SK-N-SH (cell line): ENCODE data around the gene CIAO2B. TPM values are rescaled to one million over a fixed set of nuclear protein-coding genes. Genes with fewer than 3 reads are reported as not detected.

ENCODE experiments used
- CTCF ChIA-PET: fragments of 300-600, 350-600 bp; formaldehyde crosslinking; extraction: SDS; loops from one replicate; lab custom pipeline; 2021; lab: Yijun Ruan, JAX
- POLR2A ChIA-PET: fragments of 350-600 bp; sonication (Branson Sonifier 250); formaldehyde crosslinking; extraction: SDS; loops from one replicate; lab custom pipeline; 2020; ENCODE audit warnings: antibody characterized with exemption, inconsistent platforms; lab: Yijun Ruan, JAX
- DNase-seq: peaks from one replicate; pipeline ENCODE4 v3.0.0; 2012
- H2AFZ ChIP-seq: fragments of 200-600 bp; sonication (generic); 2 replicates; pipeline ENCODE4 v1.8.1; 2016; ENCODE audit warnings: antibody characterized with exemption, mild to moderate bottlenecking, low read depth
- H3F3A ChIP-seq: fragments of 200-600 bp; sonication (generic); replicated peaks from 2 replicates; pipeline ENCODE3; 2016; ENCODE audit warnings: antibody characterized with exemption, mild to moderate bottlenecking; ENCODE audit not compliant: insufficient read depth
- H3K27ac ChIP-seq, 2 experiments: fragments of 200-500 bp in 1 of 2; fragments of 200-600 bp in 1 of 2; sonication (Bioruptor generic) in 1 of 2; sonication (generic), shearing (Covaris generic) in 1 of 2; 2 replicates each; pipeline versions ENCODE4 v1.5.1 to v1.6.1; 2014 to 2016; ENCODE audit warnings: low read depth in 2 of 2, inconsistent platforms in 1 of 2, low read length in 1 of 2, mild to moderate bottlenecking in 1 of 2, mixed read lengths in 1 of 2
- H3K27me3 ChIP-seq: fragments of 200-600 bp; sonication (generic), shearing (Covaris generic); 2 replicates; pipeline ENCODE4 v1.6.1; 2016; ENCODE audit warnings: mixed run types; ENCODE audit not compliant: insufficient read depth
- H3K36me3 ChIP-seq, 2 experiments: fragments of 200-500 bp in 1 of 2; fragments of 200-600 bp in 1 of 2; sonication (Bioruptor generic) in 1 of 2; sonication (generic) in 1 of 2; replicated peaks in 1 of 2; 2 replicates each; pipeline versions ENCODE3 to v1.5.1; 2014 to 2016; ENCODE audit warnings: low read length in 1 of 2, mild to moderate bottlenecking in 1 of 2; ENCODE audit not compliant: insufficient read depth in 2 of 2, control insufficient read depth in 1 of 2
- H3K4me1 ChIP-seq, 2 experiments: fragments of 200-500 bp in 1 of 2; fragments of 200-600 bp in 1 of 2; sonication (Bioruptor generic) in 1 of 2; sonication (generic), shearing (Covaris generic) in 1 of 2; 2 replicates each; pipeline versions ENCODE4 v1.5.1 to v1.6.1; 2014 to 2016; ENCODE audit warnings: low read depth in 1 of 2, low read length in 1 of 2, mixed run types in 1 of 2; ENCODE audit not compliant: insufficient read depth in 2 of 2, control insufficient read depth in 1 of 2
- H3K4me2 ChIP-seq: fragments of 200-600 bp; sonication (generic), shearing (Covaris generic); 2 replicates; pipeline ENCODE4 v1.6.1; 2017; ENCODE audit warnings: mixed run types
- H3K4me3 ChIP-seq, 2 experiments: fragments of 200-500 bp in 1 of 2; fragments of 200-600 bp in 1 of 2; sonication (Bioruptor generic) in 1 of 2; sonication (generic), shearing (Covaris generic) in 1 of 2; 2 replicates each; pipeline versions ENCODE4 v1.5.1 to v1.8.1; 2014 to 2016; ENCODE audit warnings: low read depth in 2 of 2, inconsistent platforms in 1 of 2, low read length in 1 of 2, mild to moderate bottlenecking in 1 of 2, mixed read lengths in 1 of 2, moderate library complexity in 1 of 2
- H3K79me2 ChIP-seq: fragments of 200-600 bp; sonication (generic); 2 replicates; pipeline ENCODE4 v1.8.1; 2017; ENCODE audit warnings: mild to moderate bottlenecking; ENCODE audit not compliant: insufficient read depth
- H3K9ac ChIP-seq: fragments of 200-600 bp; sonication (generic); 2 replicates; pipeline ENCODE4 v1.6.1; 2017; ENCODE audit warnings: mixed run types
- H3K9me2 ChIP-seq: fragments of 200-600 bp; sonication (generic); 2 replicates; pipeline ENCODE4 v1.6.1; 2017; ENCODE audit warnings: mixed run types
- H3K9me3 ChIP-seq: fragments of 200-600 bp; sonication (generic); 2 replicates; pipeline ENCODE4 v1.6.1; 2017; ENCODE audit warnings: mixed run types, mild to moderate bottlenecking, moderate library complexity
- H4K20me1 ChIP-seq: fragments of 200-600 bp; sonication (generic); 2 replicates; pipeline ENCODE4 v1.6.1; 2017; ENCODE audit warnings: mild to moderate bottlenecking, mixed run types; ENCODE audit not compliant: insufficient read depth
- CHD2 ChIP-seq: fragments of 150-350 bp; IDR thresholded peaks from 2 replicates; pipeline ENCODE4 v1.6.1; 2018; ENCODE audit warnings: low read length; ENCODE audit not compliant: partially characterized antibody
- EP300 ChIP-seq, 2 experiments: IDR thresholded peaks; 2 replicates each; pipeline versions ENCODE4 v1.4.0 to v1.6.1; 2012; ENCODE audit warnings: borderline replicate concordance in 1 of 2, low read depth in 1 of 2, low read length in 1 of 2
- FOSL2 ChIP-seq: IDR thresholded peaks from 2 replicates; pipeline ENCODE4 v1.4.0; 2012; ENCODE audit warnings: low read depth, mild to moderate bottlenecking, moderate library complexity, borderline replicate concordance
- FOXM1 ChIP-seq: IDR thresholded peaks from 2 replicates; pipeline ENCODE4 v1.4.0; 2012; ENCODE audit warnings: low read depth, mild to moderate bottlenecking
- GATA2 ChIP-seq: sonication (generic); formaldehyde crosslinking; IDR thresholded peaks from 2 replicates; pipeline ENCODE4 v1.5.0; 2020; ENCODE audit warnings: mild to moderate bottlenecking, missing genetic modification reagents
- MEF2A ChIP-seq: IDR thresholded peaks from 2 replicates; pipeline ENCODE4 v1.4.0; 2012; ENCODE audit warnings: low read depth, borderline replicate concordance
- NRF1 ChIP-seq: IDR thresholded peaks from 2 replicates; pipeline ENCODE4 v1.6.1; 2012; ENCODE audit warnings: low read depth, mild to moderate bottlenecking, low read length
- SIN3A ChIP-seq: IDR thresholded peaks from 2 replicates; pipeline ENCODE4 v1.6.1; 2012; ENCODE audit warnings: low read depth, mild to moderate bottlenecking, low read length, moderate library complexity, borderline replicate concordance
- SMC3 ChIP-seq: IDR thresholded peaks from 2 replicates; pipeline ENCODE4 v1.6.1; 2012; ENCODE audit warnings: low read depth, low read length, improper control_type of control experiment
- TAF1 ChIP-seq: IDR thresholded peaks from 2 replicates; pipeline ENCODE4 v1.6.1; 2012; ENCODE audit warnings: low read depth, mild to moderate bottlenecking, low read length, moderate library complexity, borderline replicate concordance
- USF1 ChIP-seq: IDR thresholded peaks from 2 replicates; pipeline ENCODE4 v1.4.0; 2012; ENCODE audit warnings: low read depth, borderline replicate concordance
- USF2 ChIP-seq: fragments of 150-350 bp; IDR thresholded peaks from 2 replicates; pipeline ENCODE4 v1.6.1; 2017; ENCODE audit warnings: antibody characterized with exemption, low read length, low read depth, borderline replicate concordance
- WGBS: methylation state at CpG from one replicate; pipeline ENCODE4 v1.1.6; 2017; ENCODE audit warnings: low lambda C conversion rate; 5-methylcytosine and 5-hydroxymethylcytosine counted together
- polyA plus RNA-seq, 3 experiments: library from polyadenylated mRNA; depleted of rRNA; stranded (reverse); fragments of >200 nt; gene quantifications; 2 replicates each; pipeline ENCODE4 v1.2.3, GENCODE V29; 2012
- TF ChIP-seq, protein P1 (sequence below): IDR thresholded peaks from 2 replicates; pipeline ENCODE4 v1.4.0; 2012; ENCODE audit warnings: low read depth, borderline replicate concordance
- TF ChIP-seq, protein P2 (sequence below): IDR thresholded peaks from 2 replicates; pipeline ENCODE4; 2012

The CIAO2B gene
- polyA plus RNA-seq, 1 of the 3 experiments (the other 2 are of a cell fraction): 665 TPM

DNA sequence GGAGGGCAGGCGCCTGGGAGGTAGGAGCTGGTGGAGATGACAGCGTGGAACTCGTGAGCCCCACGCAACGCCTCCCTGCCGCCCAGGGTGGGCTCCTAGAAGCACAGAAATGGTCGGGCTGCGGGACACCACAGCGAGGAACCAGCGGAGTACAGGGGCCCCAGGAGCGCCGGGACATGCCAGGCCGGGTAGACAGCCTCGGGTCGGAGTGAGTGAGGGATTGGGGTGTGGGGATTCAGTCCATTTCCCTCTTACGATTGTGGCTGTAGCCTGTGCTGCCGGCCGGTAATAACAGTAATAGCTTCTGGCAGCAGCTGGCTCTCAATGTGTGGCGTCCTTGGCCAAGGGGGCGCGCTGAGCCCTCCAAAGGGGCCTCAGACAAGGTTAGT, 14.6 kb upstream of the CIAO2B start:
- no peaks in the 10 kb centered on the region for H3K9me2 ChIP-seq
- ChIA-PET CTCF (interaction anchor here (1.2 to 6.2 kb wide), 3 partner anchors 54 to 207 kb away, joined by 4 to 81 read pairs (median 8); partner anchors contain the start of gene NAE1), POLR2A (no interaction called here)
- H2AFZ ChIP-seq: peak overlapping the region; percentile 84; the same call in 1 of the 2 replicates
- no peaks in the 10 kb centered on the region for H3K79me2 ChIP-seq
- no peak overlapping the region for H3K4me2 ChIP-seq
- H3K27ac ChIP-seq: no peak overlapping the region
- DNase-seq: no peak
- H3K27me3 ChIP-seq: no peaks in the 10 kb centered on the region
- TF ChIP-seq NRF1 (no peak), GATA2 (no peak), EP300 (IDR thresholded peaks at IDR 0.05; ENCODE audit: borderline replicate concordance in 1 of 2, low read depth in 1 of 2, low read length in 1 of 2) (no peak), CHD2 (no peak), SIN3A (no peak), SMC3 (no peak), TAF1 (no peak), FOSL2 (no peak), MEF2A (no peak), USF2 (no peak), USF1 (no peak), FOXM1 (no peak)
- TF ChIP-seq, protein P1, sequence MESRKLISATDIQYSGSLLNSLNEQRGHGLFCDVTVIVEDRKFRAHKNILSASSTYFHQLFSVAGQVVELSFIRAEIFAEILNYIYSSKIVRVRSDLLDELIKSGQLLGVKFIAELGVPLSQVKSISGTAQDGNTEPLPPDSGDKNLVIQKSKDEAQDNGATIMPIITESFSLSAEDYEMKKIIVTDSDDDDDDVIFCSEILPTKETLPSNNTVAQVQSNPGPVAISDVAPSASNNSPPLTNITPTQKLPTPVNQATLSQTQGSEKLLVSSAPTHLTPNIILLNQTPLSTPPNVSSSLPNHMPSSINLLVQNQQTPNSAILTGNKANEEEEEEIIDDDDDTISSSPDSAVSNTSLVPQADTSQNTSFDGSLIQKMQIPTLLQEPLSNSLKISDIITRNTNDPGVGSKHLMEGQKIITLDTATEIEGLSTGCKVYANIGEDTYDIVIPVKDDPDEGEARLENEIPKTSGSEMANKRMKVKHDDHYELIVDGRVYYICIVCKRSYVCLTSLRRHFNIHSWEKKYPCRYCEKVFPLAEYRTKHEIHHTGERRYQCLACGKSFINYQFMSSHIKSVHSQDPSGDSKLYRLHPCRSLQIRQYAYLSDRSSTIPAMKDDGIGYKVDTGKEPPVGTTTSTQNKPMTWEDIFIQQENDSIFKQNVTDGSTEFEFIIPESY: no peak
- TF ChIP-seq, protein P2, sequence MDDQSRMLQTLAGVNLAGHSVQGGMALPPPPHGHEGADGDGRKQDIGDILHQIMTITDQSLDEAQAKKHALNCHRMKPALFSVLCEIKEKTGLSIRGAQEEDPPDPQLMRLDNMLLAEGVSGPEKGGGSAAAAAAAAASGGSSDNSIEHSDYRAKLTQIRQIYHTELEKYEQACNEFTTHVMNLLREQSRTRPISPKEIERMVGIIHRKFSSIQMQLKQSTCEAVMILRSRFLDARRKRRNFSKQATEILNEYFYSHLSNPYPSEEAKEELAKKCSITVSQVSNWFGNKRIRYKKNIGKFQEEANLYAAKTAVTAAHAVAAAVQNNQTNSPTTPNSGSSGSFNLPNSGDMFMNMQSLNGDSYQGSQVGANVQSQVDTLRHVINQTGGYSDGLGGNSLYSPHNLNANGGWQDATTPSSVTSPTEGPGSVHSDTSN: no peak
- no peaks in the 10 kb centered on the region for H4K20me1 ChIP-seq
- H3K4me3 ChIP-seq: no peak overlapping the region
- no peak overlapping the region for H3K9ac ChIP-seq
- peaks cover 0 to 8% of the 10 kb centered on the region in 2 experiments; a peak in 1 of 4 replicates for H3K4me1 ChIP-seq
- H3K36me3 ChIP-seq: no peaks in the 10 kb centered on the region
- peaks cover 14% of the 10 kb centered on the region for H3F3A ChIP-seq
- no peaks in the 10 kb centered on the region; the same call in 1 of the 2 replicates for H3K9me3 ChIP-seq
- WGBS: 80% methylated on average over 12 of the region's 21 CpGs
